NB4 (cell line): Measurements from ENCODE around the gene MEG3.

Source experiments
- POLR2A ChIP-seq: IDR thresholded peaks from 2 replicates; pipeline ENCODE4 v1.6.1; 2011; ENCODE audit warnings: mild to moderate bottlenecking; ENCODE audit not compliant: insufficient read length; ENCODE audit errors: extremely low read depth
- TF ChIP-seq, protein P1 (sequence below): IDR thresholded peaks from one replicate; pipeline ENCODE4 v1.5.1; 2012; ENCODE audit warnings: low read depth, low read length

DNA sequence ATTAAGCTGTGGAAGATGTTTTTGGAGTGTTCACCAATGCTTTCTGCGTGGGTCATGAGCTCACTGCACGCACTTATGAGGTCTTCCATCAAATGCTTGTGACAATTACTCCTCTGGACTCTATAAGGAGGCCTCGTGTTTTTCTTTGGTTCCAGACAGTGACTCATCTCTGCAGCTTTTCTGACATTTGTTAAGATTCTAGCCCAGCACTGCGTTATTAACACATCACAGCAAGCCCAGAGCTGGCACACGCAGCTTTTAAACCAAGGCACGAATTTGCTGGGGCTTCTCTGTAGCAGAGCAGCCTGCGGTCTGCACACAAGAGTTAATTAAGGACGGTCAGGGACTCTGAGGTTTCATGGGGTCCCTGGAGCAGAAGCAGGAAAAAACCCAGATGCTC, 16.9 kb downstream of the MEG3 start:
- TF ChIP-seq, protein P1, sequence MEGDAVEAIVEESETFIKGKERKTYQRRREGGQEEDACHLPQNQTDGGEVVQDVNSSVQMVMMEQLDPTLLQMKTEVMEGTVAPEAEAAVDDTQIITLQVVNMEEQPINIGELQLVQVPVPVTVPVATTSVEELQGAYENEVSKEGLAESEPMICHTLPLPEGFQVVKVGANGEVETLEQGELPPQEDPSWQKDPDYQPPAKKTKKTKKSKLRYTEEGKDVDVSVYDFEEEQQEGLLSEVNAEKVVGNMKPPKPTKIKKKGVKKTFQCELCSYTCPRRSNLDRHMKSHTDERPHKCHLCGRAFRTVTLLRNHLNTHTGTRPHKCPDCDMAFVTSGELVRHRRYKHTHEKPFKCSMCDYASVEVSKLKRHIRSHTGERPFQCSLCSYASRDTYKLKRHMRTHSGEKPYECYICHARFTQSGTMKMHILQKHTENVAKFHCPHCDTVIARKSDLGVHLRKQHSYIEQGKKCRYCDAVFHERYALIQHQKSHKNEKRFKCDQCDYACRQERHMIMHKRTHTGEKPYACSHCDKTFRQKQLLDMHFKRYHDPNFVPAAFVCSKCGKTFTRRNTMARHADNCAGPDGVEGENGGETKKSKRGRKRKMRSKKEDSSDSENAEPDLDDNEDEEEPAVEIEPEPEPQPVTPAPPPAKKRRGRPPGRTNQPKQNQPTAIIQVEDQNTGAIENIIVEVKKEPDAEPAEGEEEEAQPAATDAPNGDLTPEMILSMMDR: no peak
- no peak for TF ChIP-seq POLR2A
